Peyer's patch (tissue), 4 donors: Measurements from ENCODE around the gene C20orf96. TPM values are rescaled to one million over a fixed set of nuclear protein-coding genes. Genes with fewer than 3 reads are reported as not detected.
"Not testable (repeated sequence)": the region's sequence is repeated elsewhere in the genome, so short reads cannot be mapped to it uniquely, and the experiment has no call there.

Experiments
- DNase-seq, 3 donors: peaks; one replicate each; pipeline ENCODE4 v3.0.0-alpha.2; 2017 to 2019
- H3K27ac ChIP-seq, 4 donors: fragments of 200-600 bp; sonication (generic); one replicate each; pipeline ENCODE4 v1.5.1; 2016 to 2019
- H3K27me3 ChIP-seq, 2 donors: fragments of 200-600 bp; sonication (generic); one replicate each; pipeline ENCODE4 v1.5.1; 2019
- H3K36me3 ChIP-seq, 3 donors: fragments of 200-600 bp; sonication (generic); one replicate each; pipeline ENCODE4 v1.5.1; 2016 to 2019
- H3K4me1 ChIP-seq, 4 donors: fragments of 200-600 bp; sonication (generic); one replicate each; pipeline ENCODE4 v1.5.1; 2016 to 2019
- H3K4me3 ChIP-seq, 4 donors: fragments of 200-600 bp; sonication (generic); 1 replicate in 3 of 4; 2 replicates in 1 of 4; pipeline ENCODE4 v1.5.1; 2016 to 2019; ENCODE audit warnings: mild to moderate bottlenecking in 1 of 4
- H3K9me3 ChIP-seq, 4 donors: fragments of 200-600 bp; sonication (generic); one replicate each; pipeline ENCODE4 v1.5.1; 2016 to 2019; ENCODE audit warnings: mild to moderate bottlenecking in 1 of 4
- POLR2A ChIP-seq, 2 donors: fragments of 450-650 bp; IDR thresholded peaks; one replicate each; pipeline ENCODE4 v1.5.1; 2017; ENCODE audit warnings: antibody characterized with exemption in 2 of 2, mild to moderate bottlenecking in 2 of 2, moderate library complexity in 2 of 2
- total RNA-seq, 4 donors: library from RNA; depleted of rRNA; stranded (reverse); fragments of >200 nt; gene quantifications; one replicate each; pipeline ENCODE4 v1.1.0, GENCODE V29; 2016
- TF ChIP-seq, protein P1 (sequence below), 6 experiments: fragments of 450-650 bp in 4 of 6; fragments of 200-600 bp in 2 of 6; sonication (generic) in 1 of 6; IDR thresholded peaks; one replicate each; pipeline ENCODE4 v1.5.1; 2017 to 2019; ENCODE audit warnings: antibody characterized with exemption in 6 of 6, mild to moderate bottlenecking in 3 of 6, moderate library complexity in 1 of 6

Gene C20orf96, protein sequence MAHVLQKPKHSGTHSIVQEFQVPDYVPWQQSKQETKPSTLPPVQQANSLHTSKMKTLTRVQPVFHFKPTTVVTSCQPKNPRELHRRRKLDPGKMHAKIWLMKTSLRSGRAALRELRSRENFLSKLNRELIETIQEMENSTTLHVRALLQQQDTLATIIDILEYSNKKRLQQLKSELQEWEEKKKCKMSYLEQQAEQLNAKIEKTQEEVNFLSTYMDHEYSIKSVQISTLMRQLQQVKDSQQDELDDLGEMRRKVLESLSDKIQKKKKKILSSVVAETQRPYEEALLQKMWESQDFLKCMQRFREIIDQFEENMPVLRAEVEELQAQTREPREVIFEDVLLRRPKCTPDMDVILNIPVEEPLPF
- total RNA-seq: 10 to 100 TPM in 2 of 4 donors, 1 to 10 TPM in 2; 6.3 to 41.3 (median 10.5) TPM

DNA sequence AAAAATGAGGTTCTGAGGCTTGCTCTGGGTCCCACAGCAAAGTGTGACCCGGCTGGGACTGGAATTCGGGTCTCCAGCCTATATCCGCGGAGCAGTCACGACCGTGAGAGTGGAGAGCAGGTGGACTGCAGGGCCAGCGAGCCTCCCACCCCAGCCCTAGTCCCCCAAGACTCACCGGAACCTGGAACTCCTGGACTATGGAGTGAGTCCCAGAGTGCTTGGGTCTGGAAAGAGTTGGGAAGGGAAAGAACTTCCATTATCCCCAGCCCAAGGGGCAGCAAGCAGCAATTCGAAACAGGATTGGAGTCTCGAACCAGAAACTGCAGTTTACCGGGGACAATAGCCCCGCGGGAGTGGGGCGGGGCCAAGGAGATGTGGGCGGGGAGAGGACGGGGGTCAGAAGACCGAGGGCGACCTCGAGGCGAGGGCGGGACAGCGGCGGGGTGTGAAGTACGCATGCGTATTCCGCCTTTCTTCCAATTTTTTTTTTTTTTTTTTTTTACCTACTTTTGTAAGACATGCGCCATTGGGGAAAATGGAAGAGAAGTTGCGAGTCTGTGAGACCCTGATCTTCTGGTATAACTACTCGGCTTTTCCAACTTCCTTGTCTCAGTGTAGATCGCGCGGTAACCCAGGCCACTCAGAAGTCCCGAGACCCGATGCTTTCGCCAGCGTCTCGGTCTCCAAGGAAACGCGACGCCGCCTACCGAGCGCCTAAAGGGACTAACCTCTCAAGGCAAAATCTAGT is at the start of gene C20orf96:
Gene C20orf96, minus strand, starts transcription at position 667 of the 748 bp plus-strand sequence. Its CDS starts 140 bp downstream, at position 527.
- Histone ChIP-seq H3K27ac (peak within 1 kb of the TSS; percentile 72 to 80 (median 77)), H3K36me3 (no peaks in the 10 kb centered on the region), H3K4me3 (peak within 1 kb of the TSS; percentile 45 to 77 (median 64)), H3K9me3 (no peaks in the 10 kb centered on the region), H3K4me1 (peaks cover 0 to 16% (median 3%) of the 10 kb centered on the region in 4 donors), H3K27me3 (no peaks in the 10 kb centered on the region)
- peak; percentile 89 to 96 (median 96) for DNase-seq
- TF ChIP-seq, protein P1, sequence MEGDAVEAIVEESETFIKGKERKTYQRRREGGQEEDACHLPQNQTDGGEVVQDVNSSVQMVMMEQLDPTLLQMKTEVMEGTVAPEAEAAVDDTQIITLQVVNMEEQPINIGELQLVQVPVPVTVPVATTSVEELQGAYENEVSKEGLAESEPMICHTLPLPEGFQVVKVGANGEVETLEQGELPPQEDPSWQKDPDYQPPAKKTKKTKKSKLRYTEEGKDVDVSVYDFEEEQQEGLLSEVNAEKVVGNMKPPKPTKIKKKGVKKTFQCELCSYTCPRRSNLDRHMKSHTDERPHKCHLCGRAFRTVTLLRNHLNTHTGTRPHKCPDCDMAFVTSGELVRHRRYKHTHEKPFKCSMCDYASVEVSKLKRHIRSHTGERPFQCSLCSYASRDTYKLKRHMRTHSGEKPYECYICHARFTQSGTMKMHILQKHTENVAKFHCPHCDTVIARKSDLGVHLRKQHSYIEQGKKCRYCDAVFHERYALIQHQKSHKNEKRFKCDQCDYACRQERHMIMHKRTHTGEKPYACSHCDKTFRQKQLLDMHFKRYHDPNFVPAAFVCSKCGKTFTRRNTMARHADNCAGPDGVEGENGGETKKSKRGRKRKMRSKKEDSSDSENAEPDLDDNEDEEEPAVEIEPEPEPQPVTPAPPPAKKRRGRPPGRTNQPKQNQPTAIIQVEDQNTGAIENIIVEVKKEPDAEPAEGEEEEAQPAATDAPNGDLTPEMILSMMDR (IDR thresholded peaks at IDR 0.05): peak in 4 of 6 experiments; percentile 41 to 57 (median 50)
- no peak for TF ChIP-seq POLR2A (IDR thresholded peaks at IDR 0.05)

GRCh38 chr20:336040-336439 is 45.5 kb upstream of the C20orf96 start:
- H3K4me1 ChIP-seq, H3K9me3 ChIP-seq, DNase-seq, H3K27ac ChIP-seq, H3K36me3 ChIP-seq, H3K27me3 ChIP-seq, H3K4me3 ChIP-seq: not testable (repeated sequence)

GRCh38 chr20:334578-334977 is 44.0 kb upstream of the C20orf96 start:
- Histone ChIP-seq H3K9me3 (no peaks in the 10 kb centered on the region), H3K4me1 (no peaks in the 10 kb centered on the region), H3K36me3 (no peaks in the 10 kb centered on the region), H3K27me3 (no peaks in the 10 kb centered on the region), H3K4me3 (no peak overlapping the region), H3K27ac (no peak overlapping the region)
- TF ChIP-seq POLR2A (IDR thresholded peaks at IDR 0.05): no peak
- TF ChIP-seq, protein P1 (IDR thresholded peaks at IDR 0.05): no peak
- no peak for DNase-seq

DNA sequence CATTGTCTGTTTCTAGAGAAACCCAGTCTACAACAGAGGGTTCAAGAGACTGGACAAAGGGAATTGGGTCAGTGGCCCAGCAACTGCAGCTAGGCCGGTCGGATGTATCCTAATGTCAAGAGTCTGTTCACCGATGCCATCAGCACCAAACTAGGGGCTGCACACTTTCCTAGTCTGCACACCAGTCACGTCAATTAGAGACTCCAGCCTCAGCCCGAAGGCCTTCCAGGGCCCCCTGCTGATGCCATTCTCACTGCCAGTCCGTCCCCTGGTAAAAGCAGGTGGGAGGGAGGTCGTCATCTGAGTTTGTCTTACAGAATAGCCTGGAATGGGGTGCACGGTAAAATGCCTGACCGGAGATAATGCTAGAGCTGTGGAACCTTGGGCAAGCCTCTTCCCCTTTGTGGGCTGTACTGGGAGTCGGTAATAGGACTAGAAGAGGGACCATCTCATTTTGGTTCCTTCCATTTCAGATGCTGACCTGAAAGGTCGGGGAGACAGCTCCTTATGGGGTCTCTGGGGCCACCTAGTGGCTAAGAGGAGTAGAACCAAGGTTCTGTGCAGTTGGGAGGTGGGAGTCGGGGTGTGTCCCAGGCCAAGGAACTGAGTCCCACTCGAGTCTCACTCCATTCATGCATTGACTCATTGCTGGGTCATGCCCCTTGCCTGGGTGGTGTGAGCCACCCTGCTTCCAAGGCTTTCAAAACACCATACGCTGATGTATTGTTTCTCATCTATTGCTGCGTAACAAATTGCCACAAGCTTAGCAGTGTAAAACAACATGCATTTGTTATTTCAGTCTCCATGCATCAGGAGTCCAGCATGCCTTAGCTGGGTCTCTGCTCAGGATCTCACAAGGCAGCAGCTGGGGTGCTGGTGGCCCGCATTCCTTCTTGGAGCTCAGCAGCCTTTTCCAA is 39.9 kb upstream of the C20orf96 start:
- H3K27me3 ChIP-seq: no peaks in the 10 kb centered on the region
- DNase-seq: peak; percentile 52 to 77 (median 53)
- peaks cover 0 to 23% (median 2%) of the 10 kb centered on the region in 4 donors for H3K4me1 ChIP-seq
- H3K9me3 ChIP-seq: no peaks in the 10 kb centered on the region
- no peaks in the 10 kb centered on the region for H3K36me3 ChIP-seq
- peak overlapping the region in 1 of 4 donors; percentile 30 for H3K27ac ChIP-seq
- TF ChIP-seq POLR2A (IDR thresholded peaks at IDR 0.05): no peak
- TF ChIP-seq, protein P1 (IDR thresholded peaks at IDR 0.05): peak; percentile 66 to 84 (median 78)
- H3K4me3 ChIP-seq: no peak overlapping the region

- DNase-seq: no peak
- Histone ChIP-seq H3K27me3 (no peaks in the 10 kb centered on the region), H3K27ac (peak overlapping the region in 1 of 4 donors; percentile 30), H3K4me1 (peaks cover 0 to 23% (median 2%) of the 10 kb centered on the region in 4 donors), H3K4me3 (no peak overlapping the region), H3K9me3 (no peaks in the 10 kb centered on the region), H3K36me3 (no peaks in the 10 kb centered on the region)
- TF ChIP-seq, protein P1 (IDR thresholded peaks at IDR 0.05): no peak
- TF ChIP-seq POLR2A (IDR thresholded peaks at IDR 0.05): no peak
These were observed 39.3 kb upstream of the C20orf96 start for GRCh38 chr20:329851-330232.
